Liver (tissue), 3 donors: Measurements from ENCODE around the gene C22orf42.

Experiments
- EGR1 ChIP-seq, 2 donors: IDR thresholded peaks; 2 replicates each; pipeline ENCODE4 v1.6.1; 2016 to 2018; ENCODE audit warnings: antibody characterized with exemption in 2 of 2, low read depth in 2 of 2
- FOXA1 ChIP-seq: IDR thresholded peaks from 2 replicates; pipeline ENCODE4 v1.6.1; 2016; ENCODE audit warnings: antibody characterized with exemption
- GABPA ChIP-seq, 2 donors: IDR thresholded peaks in 1 of 2; conservative IDR thresholded peaks in 1 of 2; 2 replicates each; pipeline ENCODE4 v1.6.1; 2016; ENCODE audit warnings: antibody characterized with exemption in 2 of 2, mild to moderate bottlenecking in 1 of 2, moderate library complexity in 1 of 2
- JUND ChIP-seq, 2 donors: IDR thresholded peaks; 2 replicates each; pipeline ENCODE4 v1.6.1; 2016; ENCODE audit warnings: antibody characterized with exemption in 2 of 2
- TAF1 ChIP-seq: conservative IDR thresholded peaks from 2 replicates; pipeline ENCODE4 v1.6.1; 2016; ENCODE audit warnings: antibody characterized with exemption, mild to moderate bottlenecking
- TF ChIP-seq, protein P1 (sequence below): fragments of 150-350 bp; IDR thresholded peaks from 2 replicates; pipeline ENCODE4 v1.5.1; 2017; ENCODE audit warnings: improper control_type of control experiment, low read depth, low read length; ENCODE audit not compliant: missing input control
- TF ChIP-seq, protein P2 (sequence below): IDR thresholded peaks from 2 replicates; pipeline ENCODE4 v1.6.1; 2016; ENCODE audit warnings: antibody characterized with exemption, mild to moderate bottlenecking
- TF ChIP-seq, protein P3 (sequence below): IDR thresholded peaks from 2 replicates; pipeline ENCODE4 v1.6.1; 2016; ENCODE audit warnings: antibody characterized with exemption
- donor health status: healthy.
- donor health status: healthy.

DNA sequence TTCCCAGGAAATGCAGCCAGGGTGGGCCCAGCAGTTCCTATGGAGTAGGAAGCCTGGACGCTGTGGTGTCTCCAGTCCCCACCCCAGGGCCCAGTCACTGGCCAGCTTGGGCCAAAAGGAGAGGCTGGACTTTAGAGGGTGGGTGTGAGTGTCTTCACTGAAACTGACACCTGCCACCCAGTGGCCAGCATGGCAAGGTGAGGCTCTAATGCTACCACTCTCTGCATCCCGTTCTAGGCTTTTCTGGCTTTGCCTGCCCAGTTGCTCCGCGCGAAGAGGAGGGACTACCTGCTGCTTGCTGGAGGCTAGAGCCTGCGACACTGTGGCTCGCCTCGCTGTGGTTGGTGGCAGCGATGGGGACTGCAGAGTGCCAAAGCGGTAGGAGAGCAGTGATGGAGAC lies 35.4 kb downstream of the C22orf42 start:
- TF ChIP-seq, protein P1, sequence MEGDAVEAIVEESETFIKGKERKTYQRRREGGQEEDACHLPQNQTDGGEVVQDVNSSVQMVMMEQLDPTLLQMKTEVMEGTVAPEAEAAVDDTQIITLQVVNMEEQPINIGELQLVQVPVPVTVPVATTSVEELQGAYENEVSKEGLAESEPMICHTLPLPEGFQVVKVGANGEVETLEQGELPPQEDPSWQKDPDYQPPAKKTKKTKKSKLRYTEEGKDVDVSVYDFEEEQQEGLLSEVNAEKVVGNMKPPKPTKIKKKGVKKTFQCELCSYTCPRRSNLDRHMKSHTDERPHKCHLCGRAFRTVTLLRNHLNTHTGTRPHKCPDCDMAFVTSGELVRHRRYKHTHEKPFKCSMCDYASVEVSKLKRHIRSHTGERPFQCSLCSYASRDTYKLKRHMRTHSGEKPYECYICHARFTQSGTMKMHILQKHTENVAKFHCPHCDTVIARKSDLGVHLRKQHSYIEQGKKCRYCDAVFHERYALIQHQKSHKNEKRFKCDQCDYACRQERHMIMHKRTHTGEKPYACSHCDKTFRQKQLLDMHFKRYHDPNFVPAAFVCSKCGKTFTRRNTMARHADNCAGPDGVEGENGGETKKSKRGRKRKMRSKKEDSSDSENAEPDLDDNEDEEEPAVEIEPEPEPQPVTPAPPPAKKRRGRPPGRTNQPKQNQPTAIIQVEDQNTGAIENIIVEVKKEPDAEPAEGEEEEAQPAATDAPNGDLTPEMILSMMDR = no peak
- TF ChIP-seq, protein P2, sequence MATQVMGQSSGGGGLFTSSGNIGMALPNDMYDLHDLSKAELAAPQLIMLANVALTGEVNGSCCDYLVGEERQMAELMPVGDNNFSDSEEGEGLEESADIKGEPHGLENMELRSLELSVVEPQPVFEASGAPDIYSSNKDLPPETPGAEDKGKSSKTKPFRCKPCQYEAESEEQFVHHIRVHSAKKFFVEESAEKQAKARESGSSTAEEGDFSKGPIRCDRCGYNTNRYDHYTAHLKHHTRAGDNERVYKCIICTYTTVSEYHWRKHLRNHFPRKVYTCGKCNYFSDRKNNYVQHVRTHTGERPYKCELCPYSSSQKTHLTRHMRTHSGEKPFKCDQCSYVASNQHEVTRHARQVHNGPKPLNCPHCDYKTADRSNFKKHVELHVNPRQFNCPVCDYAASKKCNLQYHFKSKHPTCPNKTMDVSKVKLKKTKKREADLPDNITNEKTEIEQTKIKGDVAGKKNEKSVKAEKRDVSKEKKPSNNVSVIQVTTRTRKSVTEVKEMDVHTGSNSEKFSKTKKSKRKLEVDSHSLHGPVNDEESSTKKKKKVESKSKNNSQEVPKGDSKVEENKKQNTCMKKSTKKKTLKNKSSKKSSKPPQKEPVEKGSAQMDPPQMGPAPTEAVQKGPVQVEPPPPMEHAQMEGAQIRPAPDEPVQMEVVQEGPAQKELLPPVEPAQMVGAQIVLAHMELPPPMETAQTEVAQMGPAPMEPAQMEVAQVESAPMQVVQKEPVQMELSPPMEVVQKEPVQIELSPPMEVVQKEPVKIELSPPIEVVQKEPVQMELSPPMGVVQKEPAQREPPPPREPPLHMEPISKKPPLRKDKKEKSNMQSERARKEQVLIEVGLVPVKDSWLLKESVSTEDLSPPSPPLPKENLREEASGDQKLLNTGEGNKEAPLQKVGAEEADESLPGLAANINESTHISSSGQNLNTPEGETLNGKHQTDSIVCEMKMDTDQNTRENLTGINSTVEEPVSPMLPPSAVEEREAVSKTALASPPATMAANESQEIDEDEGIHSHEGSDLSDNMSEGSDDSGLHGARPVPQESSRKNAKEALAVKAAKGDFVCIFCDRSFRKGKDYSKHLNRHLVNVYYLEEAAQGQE = no peak
- TF ChIP-seq EGR1 (IDR thresholded peaks at IDR 0.05; ENCODE audit: low read depth in 2 of 2) (no peak), TAF1 (no peak), GABPA (IDR thresholded peaks at IDR 0.05 in 1 of 2, conservative IDR thresholded peaks at IDR 0.05 in 1 of 2) (no peak), JUND (IDR thresholded peaks at IDR 0.05) (no peak), FOXA1 (no peak)
- TF ChIP-seq, protein P3, sequence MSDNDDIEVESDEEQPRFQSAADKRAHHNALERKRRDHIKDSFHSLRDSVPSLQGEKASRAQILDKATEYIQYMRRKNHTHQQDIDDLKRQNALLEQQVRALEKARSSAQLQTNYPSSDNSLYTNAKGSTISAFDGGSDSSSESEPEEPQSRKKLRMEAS = no peak
